Keratinocyte (primary cell): Measurements from ENCODE around the gene ADRA2C. TPM values are rescaled to one million over a fixed set of nuclear protein-coding genes. Genes with fewer than 3 reads are reported as not detected.

Experiments
- DNase-seq: peaks from one replicate; pipeline ENCODE4 v3.0.0-alpha.2; 2011; ENCODE audit warnings: low read depth, missing footprints, low spot score
- FAIRE-seq: peaks from 2 replicates; lab custom pipeline; 2011; peaks lifted over from hg19 to GRCh38; lab: Jason Lieb, UNC
- H2AFZ ChIP-seq: 2 replicates; pipeline ENCODE4 v1.6.0; 2012; ENCODE audit warnings: low read length, control low read depth, inconsistent platforms; ENCODE audit not compliant: control insufficient read depth
- H3K27ac ChIP-seq: 2 replicates; pipeline ENCODE4 v1.5.1; 2011; ENCODE audit warnings: low read length; ENCODE audit not compliant: control insufficient read depth, insufficient read depth
- H3K27me3 ChIP-seq: 3 replicates; pipeline ENCODE4 v1.6.0; 2011; ENCODE audit warnings: low read length; ENCODE audit not compliant: control insufficient read depth, insufficient read depth; ENCODE audit errors: extremely low read depth
- H3K36me3 ChIP-seq, 2 experiments: 2 replicates in 1 of 2; 3 replicates in 1 of 2; pipeline ENCODE4 v1.5.1; 2011; ENCODE audit warnings: low read length in 2 of 2, mild to moderate bottlenecking in 1 of 2; ENCODE audit not compliant: control insufficient read depth in 2 of 2, insufficient read depth in 2 of 2; ENCODE audit errors: extremely low read depth in 1 of 2
- H3K4me1 ChIP-seq: 3 replicates; pipeline ENCODE4 v1.5.1; 2011; ENCODE audit warnings: low read length; ENCODE audit not compliant: control insufficient read depth, insufficient read depth; ENCODE audit errors: extremely low read depth
- H3K4me2 ChIP-seq: 3 replicates; pipeline ENCODE4 v1.6.0; 2011; ENCODE audit warnings: low read depth, low read length; ENCODE audit not compliant: control insufficient read depth, insufficient read depth; ENCODE audit errors: extremely low read depth
- H3K4me3 ChIP-seq, 3 experiments: fragments of 200-600 bp in 1 of 3; sonication (generic) in 1 of 3; 2 replicates in 2 of 3; 3 replicates in 1 of 3; pipeline ENCODE4 v1.5.1; 2011 to 2016; ENCODE audit warnings: low read length in 3 of 3, mild to moderate bottlenecking in 3 of 3, control low read depth in 2 of 3, inconsistent platforms in 1 of 3, low read depth in 1 of 3, mixed read lengths in 1 of 3, mixed run types in 1 of 3, moderate library complexity in 1 of 3; ENCODE audit not compliant: control insufficient read depth in 2 of 3, insufficient read depth in 2 of 3; ENCODE audit errors: extremely low read depth in 1 of 3
- H3K79me2 ChIP-seq: 2 replicates; pipeline ENCODE4 v1.6.0; 2012; ENCODE audit warnings: low read length; ENCODE audit not compliant: control insufficient read depth, insufficient read depth
- H3K9ac ChIP-seq: 3 replicates; pipeline ENCODE4 v1.6.0; 2011; ENCODE audit warnings: low read length; ENCODE audit not compliant: control insufficient read depth, insufficient read depth; ENCODE audit errors: extremely low read depth
- H3K9me1 ChIP-seq: 3 replicates; pipeline ENCODE4 v1.6.0; 2011; ENCODE audit warnings: low read length; ENCODE audit not compliant: control insufficient read depth, insufficient read depth; ENCODE audit errors: extremely low read depth
- H3K9me3 ChIP-seq: 2 replicates; pipeline ENCODE4 v1.5.1; 2012; ENCODE audit warnings: low read depth, low read length; ENCODE audit not compliant: control insufficient read depth
- H4K20me1 ChIP-seq: 3 replicates; pipeline ENCODE4 v1.6.0; 2011; ENCODE audit warnings: low read length; ENCODE audit not compliant: control insufficient read depth, insufficient read depth; ENCODE audit errors: extremely low read depth
- EZH2 ChIP-seq: IDR thresholded peaks from one replicate; pipeline ENCODE4 v1.6.1; 2012; ENCODE audit warnings: inconsistent platforms, mild to moderate bottlenecking, low read length, moderate library complexity
- dilution Hi-C: fragments of 300-500 bp; cut with MboI; formaldehyde crosslinking; loops from one replicate; pipeline ENCODE4 v1.7.0; 2020; ENCODE audit warnings: low sequenced_read_pairs; ENCODE audit not compliant: extremely low pct_ligation_motif_present
- polyA minus RNA-seq, 3 experiments: library from RNA; depleted of rRNA, polyadenylated mRNA; stranded (reverse); fragments of >200 nt; gene quantifications; 1 replicate in 1 of 3; 2 replicates in 1 of 3; 3 replicates in 1 of 3; pipeline ENCODE4 v1.2.3, GENCODE V29; 2011
- polyA plus RNA-seq, 5 experiments: library from polyadenylated mRNA; depleted of rRNA in 3 of 5; stranded (reverse) in 3 of 5; stranded (forward) in 1 of 5; unstranded in 1 of 5; fragments of >200 nt; gene quantifications; 1 replicate in 1 of 5; 2 replicates in 3 of 5; 3 replicates in 1 of 5; pipeline versions ENCODE4 v1.2.1 to v1.2.3, GENCODE V29; 2011 to 2012; ENCODE audit warnings: missing spikeins in 2 of 5, low read depth in 1 of 5, low replicate concordance in 1 of 5
- TF ChIP-seq, protein P1 (sequence below), 3 experiments: IDR thresholded peaks in 1 of 3; conservative IDR thresholded peaks in 1 of 3; optimal IDR thresholded peaks in 1 of 3; 2 replicates in 2 of 3; 3 replicates in 1 of 3; pipeline versions ENCODE3 to v1.5.1; 2011; ENCODE audit warnings: low read length in 3 of 3, mild to moderate bottlenecking in 3 of 3, moderate library complexity in 2 of 3, control low read depth in 1 of 3, inconsistent platforms in 1 of 3; ENCODE audit not compliant: insufficient read depth in 2 of 3; ENCODE audit errors: extremely low read depth in 1 of 3

Gene ADRA2C
- polyA plus RNA-seq (0.05 to 0.33 TPM (median 0.10 TPM) in 3 replicates), polyA minus RNA-seq (0.13 to 0.33 TPM (median 0.13 TPM) in 3 replicates)
- polyA plus RNA-seq (2011; ENCODE audit: low read depth), result not detected
- polyA plus RNA-seq (2011; cell fraction: cytosol; rRNA removed), result 0.11 and 0.35 TPM in 2 replicates
- polyA plus RNA-seq (2011; cell fraction: nucleus; rRNA removed), result 0.32 and 0.44 TPM in 2 replicates
- polyA plus RNA-seq (2012; ENCODE audit: low replicate concordance), result 0.21 TPM in 1 of 2 replicates, not detected in the other
- 1.7 TPM for polyA minus RNA-seq (2011; cell fraction: cytosol; rRNA and poly(A)+ RNA removed)
- 0.53 TPM in 1 of 2 replicates, not detected in the other for polyA minus RNA-seq (2011; cell fraction: nucleus; rRNA and poly(A)+ RNA removed)

DNA sequence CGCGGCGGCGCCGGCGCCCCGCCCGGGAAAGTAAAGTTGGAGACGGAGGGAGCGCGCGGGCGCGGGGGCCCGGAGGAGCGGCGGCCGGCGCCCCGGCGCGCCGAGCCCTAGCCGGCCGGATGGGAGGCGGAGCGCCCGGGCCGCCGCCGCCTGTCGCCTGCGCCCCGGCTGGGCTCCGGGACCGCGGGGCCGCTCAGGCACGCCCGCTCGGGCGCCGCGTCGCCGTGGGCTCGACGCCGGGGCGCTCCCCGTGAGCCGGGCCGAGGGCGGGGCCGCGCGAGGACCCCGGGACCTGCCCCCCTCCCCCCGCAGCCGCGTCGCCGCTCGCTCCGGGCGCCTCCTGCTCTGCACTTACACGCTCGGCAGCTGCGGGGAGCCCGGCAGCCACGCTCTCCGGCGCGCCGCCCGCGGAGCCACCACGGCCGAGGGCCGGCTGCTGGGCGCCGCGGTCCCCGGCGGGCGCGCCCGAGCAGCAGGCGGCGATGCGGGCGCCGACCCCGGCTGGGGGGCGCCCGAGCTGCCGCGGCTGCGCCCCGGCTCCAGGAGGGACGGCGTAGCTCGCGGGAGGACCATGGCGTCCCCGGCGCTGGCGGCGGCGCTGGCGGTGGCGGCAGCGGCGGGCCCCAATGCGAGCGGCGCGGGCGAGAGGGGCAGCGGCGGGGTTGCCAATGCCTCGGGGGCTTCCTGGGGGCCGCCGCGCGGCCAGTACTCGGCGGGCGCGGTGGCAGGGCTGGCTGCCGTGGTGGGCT, at the start of gene ADRA2C:
ADRA2C (plus strand) TSS at position 350 of the 749 bp plus-strand sequence; CDS start at position 572, 222 bp downstream.
- FAIRE-seq (no peak), DNase-seq (no peak)
- Histone ChIP-seq H3K4me2 (peak within 1 kb of the TSS; percentile 51), H3K36me3 (no peaks in the 10 kb centered on the region), H3K27me3 (peaks cover 44% of the 10 kb centered on the region), H3K4me1 (no peaks in the 10 kb centered on the region), H4K20me1 (no peaks in the 10 kb centered on the region), H3K4me3 (peak within 1 kb of the TSS in 2 of 3 experiments; percentile 27 to 37), H3K9me3 (peaks cover 5% of the 10 kb centered on the region), H3K9me1 (no peaks in the 10 kb centered on the region), H2AFZ (peak within 1 kb of the TSS; percentile 5), H3K79me2 (no peaks in the 10 kb centered on the region), H3K9ac (no peak within 1 kb of the TSS), H3K27ac (no peak within 1 kb of the TSS)
- TF ChIP-seq, protein P1, sequence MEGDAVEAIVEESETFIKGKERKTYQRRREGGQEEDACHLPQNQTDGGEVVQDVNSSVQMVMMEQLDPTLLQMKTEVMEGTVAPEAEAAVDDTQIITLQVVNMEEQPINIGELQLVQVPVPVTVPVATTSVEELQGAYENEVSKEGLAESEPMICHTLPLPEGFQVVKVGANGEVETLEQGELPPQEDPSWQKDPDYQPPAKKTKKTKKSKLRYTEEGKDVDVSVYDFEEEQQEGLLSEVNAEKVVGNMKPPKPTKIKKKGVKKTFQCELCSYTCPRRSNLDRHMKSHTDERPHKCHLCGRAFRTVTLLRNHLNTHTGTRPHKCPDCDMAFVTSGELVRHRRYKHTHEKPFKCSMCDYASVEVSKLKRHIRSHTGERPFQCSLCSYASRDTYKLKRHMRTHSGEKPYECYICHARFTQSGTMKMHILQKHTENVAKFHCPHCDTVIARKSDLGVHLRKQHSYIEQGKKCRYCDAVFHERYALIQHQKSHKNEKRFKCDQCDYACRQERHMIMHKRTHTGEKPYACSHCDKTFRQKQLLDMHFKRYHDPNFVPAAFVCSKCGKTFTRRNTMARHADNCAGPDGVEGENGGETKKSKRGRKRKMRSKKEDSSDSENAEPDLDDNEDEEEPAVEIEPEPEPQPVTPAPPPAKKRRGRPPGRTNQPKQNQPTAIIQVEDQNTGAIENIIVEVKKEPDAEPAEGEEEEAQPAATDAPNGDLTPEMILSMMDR (optimal IDR thresholded peaks at IDR 0.05 in 1 of 3, IDR thresholded peaks at IDR 0.05 in 1 of 3, conservative IDR thresholded peaks at IDR 0.05 in 1 of 3; ENCODE audit: extremely low read depth in 1 of 3, insufficient read depth in 2 of 3, low read length in 3 of 3), result no peak
- TF ChIP-seq EZH2, result no peak
- dilution Hi-C loops, result no loop called here

DNA sequence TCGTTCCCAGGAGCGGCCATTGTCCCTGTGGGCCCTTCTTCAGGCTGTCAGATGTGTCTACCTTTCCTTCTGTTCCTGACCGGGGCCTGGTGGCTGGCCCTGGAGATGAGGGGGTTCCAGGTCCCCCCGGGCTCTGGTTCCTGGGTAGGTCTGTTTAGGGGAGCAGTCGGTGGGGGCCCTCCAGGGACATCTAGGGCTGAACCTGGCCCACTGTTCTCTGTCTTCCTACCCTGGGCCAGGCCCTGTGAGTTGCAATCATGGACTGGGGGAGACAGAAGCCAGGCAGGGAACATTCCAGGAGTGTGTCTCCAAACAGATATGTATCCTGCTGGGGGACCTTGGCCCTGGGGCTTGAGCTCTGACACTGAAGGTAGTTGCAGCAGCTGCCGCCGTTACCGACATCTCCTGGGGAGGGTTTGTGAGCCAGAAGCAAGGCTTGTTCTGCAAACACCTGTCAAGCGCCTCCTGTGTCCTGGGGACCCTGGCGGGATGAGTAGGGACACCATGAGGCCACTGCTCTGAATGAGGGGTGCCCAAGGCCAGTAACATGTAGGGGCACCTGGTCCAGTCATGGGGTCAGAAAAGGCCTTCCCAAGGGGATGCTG, 49.5 kb upstream of the ADRA2C start:
- Histone ChIP-seq H3K36me3 (no peaks in the 10 kb centered on the region), H4K20me1 (no peaks in the 10 kb centered on the region), H3K79me2 (no peaks in the 10 kb centered on the region), H2AFZ (no peak overlapping the region), H3K9me3 (peaks cover 1% of the 10 kb centered on the region), H3K9me1 (no peaks in the 10 kb centered on the region), H3K4me2 (no peak overlapping the region), H3K4me3 (no peak overlapping the region), H3K27ac (no peak overlapping the region), H3K4me1 (no peaks in the 10 kb centered on the region), H3K9ac (no peak overlapping the region), H3K27me3 (peaks cover 17% of the 10 kb centered on the region)
- FAIRE-seq, result no peak
- TF ChIP-seq, protein P1 (optimal IDR thresholded peaks at IDR 0.05 in 1 of 3, IDR thresholded peaks at IDR 0.05 in 1 of 3, conservative IDR thresholded peaks at IDR 0.05 in 1 of 3; ENCODE audit: extremely low read depth in 1 of 3, insufficient read depth in 2 of 3, low read length in 3 of 3), result no peak
- no peak for TF ChIP-seq EZH2
- DNase-seq, result no peak
- dilution Hi-C loops, result no loop called here
